Stimulated activated CD4-positive, alpha-beta T cell treated with anti-CD3 and anti-CD28 coated beads, Interleukin-15, amount 100 ng/mL, for 24 hours (primary cell): ENCODE results near the gene WDR46.

Source experiments
- DNase-seq: peaks from one replicate; pipeline ENCODE4 v3.0.0-alpha.2; 2020

WDR46 gene

GRCh38 chr6:33259032-33259431 is 30.0 kb downstream of the WDR46 start:
- DNase-seq: no peak

- no peak for DNase-seq
Measured at GRCh38 chr6:33254591-33254990, 34.4 kb downstream of the WDR46 start.

GRCh38 chr6:33252759-33253158 is 36.3 kb downstream of the WDR46 start:
- no peak for DNase-seq

- peak; percentile 18 for DNase-seq
Measured at GRCh38 chr6:33251395-33252012, 37.5 kb downstream of the WDR46 start.

GRCh38 chr6:33250731-33251130 is 38.3 kb downstream of the WDR46 start:
- no peak for DNase-seq

- peak; percentile 13 for DNase-seq
Measured at GRCh38 chr6:33249732-33250630, 39.1 kb downstream of the WDR46 start.

- DNase-seq: peak; percentile 98
Measured at GRCh38 chr6:33248932-33249731, 39.9 kb downstream of the WDR46 start.

GRCh38 chr6:33248643-33248931 is 40.5 kb downstream of the WDR46 start:
- no peak for DNase-seq

- DNase-seq: peak; percentile 94
Measured at GRCh38 chr6:33247977-33248642, 40.9 kb downstream of the WDR46 start.

GRCh38 chr6:33243476-33243875 is 45.6 kb downstream of the WDR46 start:
- DNase-seq: no peak

- DNase-seq: no peak
Measured at GRCh38 chr6:33241968-33242367, 47.1 kb downstream of the WDR46 start.

- no peak for DNase-seq
Measured at GRCh38 chr6:33237741-33238140, 51.3 kb downstream of the WDR46 start.

GRCh38 chr6:33236852-33237251 is 52.2 kb downstream of the WDR46 start:
- DNase-seq: no peak

- no peak for DNase-seq
Measured at GRCh38 chr6:33236328-33236727, 52.7 kb downstream of the WDR46 start.

- no peak for DNase-seq
Measured at GRCh38 chr6:33235221-33235634, 53.8 kb downstream of the WDR46 start.
